Fibroblast of skin of left biceps (primary cell): Measurements from ENCODE around the gene OR2A7.
"Not testable (repeated sequence)": the region's sequence is repeated elsewhere in the genome, so short reads cannot be mapped to it uniquely, and the experiment has no call there.

Experiments
- DNase-seq, 2 experiments: peaks; one replicate each; pipeline ENCODE4 v3.0.0-alpha.2; 2013; ENCODE audit warnings: low read depth in 2 of 2

Gene OR2A7

DNA sequence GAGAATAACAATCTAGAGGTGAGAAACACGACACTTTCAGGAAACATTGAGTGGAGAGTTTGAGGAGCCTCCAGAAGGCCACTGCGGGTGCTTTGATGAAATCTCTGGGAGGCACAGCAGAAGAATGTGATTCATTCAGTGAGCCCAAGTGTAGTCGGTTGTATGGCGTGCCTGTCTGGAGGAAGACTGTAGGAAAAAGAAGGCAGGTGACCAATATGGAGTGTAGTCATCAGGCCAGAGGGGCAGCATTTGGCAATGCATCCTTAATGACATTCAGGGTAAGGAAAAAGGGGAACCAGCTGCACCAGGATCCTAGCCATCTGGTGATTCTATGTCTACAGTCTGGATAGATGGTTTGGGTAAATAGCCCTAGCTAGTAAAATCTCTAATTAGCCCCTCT is 12.3 kb downstream of the OR2A7 start:
- not testable (repeated sequence) for DNase-seq

- not testable (repeated sequence) for DNase-seq
Measured at GRCh38 chr7:144247674-144248330, 16.8 kb downstream of the OR2A7 start.

GRCh38 chr7:144246967-144247366 is 17.6 kb downstream of the OR2A7 start:
- DNase-seq = not testable (repeated sequence)

- DNase-seq = not testable (repeated sequence)
Measured at GRCh38 chr7:144245372-144245771, 19.2 kb downstream of the OR2A7 start.

- not testable (repeated sequence) for DNase-seq
Measured at GRCh38 chr7:144239365-144239764, 25.2 kb downstream of the OR2A7 start, which contains the start of gene OR2A42. OR2A42 (minus strand) TSS chr7:144239605; CDS start chr7:144232843, 6,762 bp downstream.

GRCh38 chr7:144238530-144239082 is 26.0 kb downstream of the OR2A7 start:
- not testable (repeated sequence) for DNase-seq

DNA sequence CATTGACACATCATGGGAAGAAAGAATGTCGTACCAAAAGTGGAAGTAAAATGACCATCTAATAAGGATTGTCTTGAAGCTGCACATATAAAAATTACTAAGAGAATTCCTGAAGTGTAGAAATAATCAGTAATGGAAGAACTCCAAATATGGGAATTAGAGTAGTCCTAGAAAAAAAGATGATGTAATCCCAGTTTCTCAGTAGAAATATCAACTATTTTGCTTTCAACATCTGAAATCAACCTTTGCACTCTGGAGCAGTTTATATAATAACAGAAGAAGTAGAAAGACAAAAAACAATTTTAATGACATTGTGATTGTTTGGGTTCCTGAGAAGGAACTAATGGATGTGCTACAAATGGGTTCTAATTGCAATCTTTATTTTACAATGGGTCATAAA is 31.6 kb downstream of the OR2A7 start:
- not testable (repeated sequence) for DNase-seq

GRCh38 chr7:144231027-144231426 is 33.6 kb downstream of the OR2A7 start:
- DNase-seq = not testable (repeated sequence)

- not testable (repeated sequence) for DNase-seq
Measured at GRCh38 chr7:144228810-144229209, 35.8 kb downstream of the OR2A7 start.

- DNase-seq = not testable (repeated sequence)
Measured at GRCh38 chr7:144226866-144227265, 37.7 kb downstream of the OR2A7 start.

DNA sequence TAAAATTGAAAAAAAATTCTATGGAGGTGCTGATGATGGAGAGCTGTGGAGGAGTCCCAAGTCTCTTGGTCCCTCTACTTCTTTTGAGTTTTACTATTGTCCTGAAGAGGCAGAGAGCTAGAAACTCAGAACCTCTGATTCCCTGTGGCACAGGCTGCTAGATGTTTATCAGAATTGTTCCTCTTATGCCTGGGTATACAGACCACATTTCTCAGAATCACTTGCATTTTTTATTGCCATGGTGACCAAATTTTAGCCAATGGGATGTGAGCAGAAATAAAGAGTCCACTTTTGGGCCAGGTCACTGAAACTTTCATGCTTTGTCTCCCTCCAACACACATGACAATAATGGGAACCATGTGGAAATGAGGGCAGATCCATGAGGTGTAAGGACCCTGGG is 40.9 kb downstream of the OR2A7 start:
- not testable (repeated sequence) for DNase-seq

GRCh38 chr7:144220531-144220930 is 44.1 kb downstream of the OR2A7 start:
- not testable (repeated sequence) for DNase-seq

GRCh38 chr7:144219149-144219548 is 45.4 kb downstream of the OR2A7 start:
- not testable (repeated sequence) for DNase-seq

GRCh38 chr7:144218581-144218980 is 46.0 kb downstream of the OR2A7 start:
- not testable (repeated sequence) for DNase-seq

GRCh38 chr7:144217200-144217599 is 47.4 kb downstream of the OR2A7 start:
- DNase-seq = not testable (repeated sequence)
